Testis (tissue), 3 donors: ENCODE data around the gene LECT2. TPM values are rescaled to one million over a fixed set of nuclear protein-coding genes. Genes with fewer than 3 reads are reported as not detected.

ENCODE experiments used
- DNase-seq: peaks from one replicate; pipeline ENCODE4 v3.0.0-alpha.2; 2019
- H3K27ac ChIP-seq, 2 donors: fragments of 200-600 bp; sonication (generic); one replicate each; pipeline ENCODE4 v1.5.1; 2019
- H3K27me3 ChIP-seq: fragments of 200-600 bp; sonication (generic); one replicate; pipeline ENCODE4 v1.5.1; 2019
- H3K36me3 ChIP-seq: fragments of 200-600 bp; sonication (generic); one replicate; pipeline ENCODE4 v1.5.1; 2017; ENCODE audit warnings: low read depth; ENCODE audit errors: missing control alignments
- H3K4me1 ChIP-seq: fragments of 200-600 bp; sonication (generic); one replicate; pipeline ENCODE4 v1.5.1; 2019
- H3K4me3 ChIP-seq, 2 donors: fragments of 200-600 bp; sonication (generic); one replicate each; pipeline ENCODE4 v1.5.1; 2017 to 2019
- H3K9me3 ChIP-seq: fragments of 200-600 bp; sonication (generic); one replicate; pipeline ENCODE4 v1.5.1; 2017
- CTCF ChIP-seq, 3 experiments: fragments of 450-650 bp in 2 of 3; fragments of 200-600 bp in 1 of 3; sonication (generic) in 1 of 3; IDR thresholded peaks; one replicate each; pipeline ENCODE4 v1.5.1; 2016 to 2019; ENCODE audit warnings: antibody characterized with exemption in 3 of 3, mild to moderate bottlenecking in 2 of 3, moderate library complexity in 1 of 3
- POLR2A ChIP-seq: fragments of 450-650 bp; IDR thresholded peaks from one replicate; pipeline ENCODE4 v1.6.1; 2017; ENCODE audit warnings: antibody characterized with exemption, mild to moderate bottlenecking, moderate library complexity
- WGBS, 2 donors: methylation state at CpG; one replicate each; pipeline ENCODE4 v1.1.5; 2018; 5-methylcytosine and 5-hydroxymethylcytosine counted together
- intact Hi-C: fragments of 100-400 bp; cut with DNase I; formaldehyde crosslinking; loops from one replicate; pipeline ENCODE4 v1.15.1; 2023; ENCODE audit warnings: low total_unique reads
- polyA plus RNA-seq: library from polyadenylated mRNA; stranded (reverse); fragments of 350-450 nt; fragmentation: Illumina TruSeq; extraction: RNeasy Lipid Tissue Mini Kit (QIAGEN cat#74804); gene quantifications from one replicate; pipeline ENCODE4 v1.2.3, GENCODE V29; 2014; ENCODE audit warnings: low read depth, low replicate concordance; ENCODE audit not compliant: insufficient read depth
- total RNA-seq, 2 donors: library from RNA; depleted of rRNA; stranded (reverse); fragments of >200 nt; gene quantifications; one replicate each; pipeline ENCODE4 v1.2.3, GENCODE V29; 2016

Gene LECT2
- total and polyA plus RNA-seq, 3 donors from 2014 or later: 0.87 to 14.5 (median 6.6) TPM

DNA sequence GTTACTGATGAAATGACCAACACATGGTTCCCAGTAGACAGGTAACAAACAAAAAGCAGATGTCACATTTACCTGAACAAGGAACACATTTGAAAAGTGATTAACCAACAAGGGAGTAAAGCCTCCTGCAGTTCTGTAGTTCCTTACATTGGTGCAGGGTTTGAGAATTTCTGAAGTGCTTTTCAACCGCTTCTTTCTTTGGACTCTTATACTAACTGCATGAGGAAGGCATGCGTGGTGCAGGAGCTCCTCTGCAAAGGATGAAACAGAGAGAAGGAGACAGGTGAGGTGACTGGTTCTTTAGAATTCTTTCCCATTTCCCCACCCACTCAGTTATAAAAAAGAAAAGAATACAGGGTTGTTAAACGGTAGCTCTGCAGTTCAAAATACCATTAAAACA is 54.5 kb downstream of the LECT2 start:
- no peaks in the 10 kb centered on the region for H3K36me3 ChIP-seq
- no peaks in the 10 kb centered on the region for H3K4me1 ChIP-seq
- TF ChIP-seq POLR2A: no peak
- no peak for TF ChIP-seq CTCF (IDR thresholded peaks at IDR 0.05)
- no peak overlapping the region for H3K27ac ChIP-seq
- no peak for DNase-seq
- no peaks in the 10 kb centered on the region for H3K9me3 ChIP-seq
- H3K27me3 ChIP-seq: no peaks in the 10 kb centered on the region
- H3K4me3 ChIP-seq: no peak overlapping the region
- 70 to 78% methylated on average over 3 of the region's 3 CpGs for WGBS, 2 donors
- intact Hi-C loops: no loop called here

GRCh38 chr5:135898651-135899050 is 56.1 kb downstream of the LECT2 start:
- no peaks in the 10 kb centered on the region for H3K9me3 ChIP-seq
- peaks cover 6% of the 10 kb centered on the region for H3K4me1 ChIP-seq
- TF ChIP-seq POLR2A: no peak
- no peak for TF ChIP-seq CTCF (IDR thresholded peaks at IDR 0.05)
- 89 to 91% methylated on average over 6 of the region's 6 CpGs for WGBS, 2 donors
- intact Hi-C loops: no loop called here
- DNase-seq: no peak
- no peak overlapping the region for H3K4me3 ChIP-seq
- no peaks in the 10 kb centered on the region for H3K27me3 ChIP-seq
- no peaks in the 10 kb centered on the region for H3K36me3 ChIP-seq
- H3K27ac ChIP-seq: no peak overlapping the region

Other genes starting within 250 kb of the LECT2 start
- gene SLC25A48, start 120.3 kb downstream of the LECT2 start, total RNA-seq: 1 to 10 TPM in 1 of 2 donors, under 1 TPM in 1; 0.71 to 1.4 TPM
- gene SLC25A48, start 120.3 kb downstream of the LECT2 start, polyA plus RNA-seq: 1.8 TPM
- not detected for gene IL9, start 59.1 kb downstream of the LECT2 start, total RNA-seq
- gene IL9, start 59.1 kb downstream of the LECT2 start, polyA plus RNA-seq: not detected
- 10 to 100 TPM in 1 of 2 donors, 1 to 10 TPM in 1; 9.0 to 15.4 TPM for gene TGFBI, start 74.0 kb upstream of the LECT2 start, total RNA-seq
- 77.2 TPM for gene TGFBI, start 74.0 kb upstream of the LECT2 start, polyA plus RNA-seq
- gene SMAD5, start 177.9 kb upstream of the LECT2 start, total RNA-seq: 10 to 100 TPM; 29.1 to 36.0 TPM
- gene SMAD5, start 177.9 kb upstream of the LECT2 start, polyA plus RNA-seq: 25.4 TPM
- gene SMIM32, start 238.2 kb upstream of the LECT2 start, total RNA-seq: under 1 TPM in 1 of 2 donors, not detected in 1; 0.50 TPM
- gene SMIM32, start 238.2 kb upstream of the LECT2 start, polyA plus RNA-seq: not detected